LHCN-M2 (cell line): ENCODE results near the gene AXDND1. TPM values are rescaled to one million over a fixed set of nuclear protein-coding genes. Genes with fewer than 3 reads are reported as not detected.
A peak's percentile ranks its signal among the peaks of the same experiment; 100 is the strongest.
"Not testable (repeated sequence)": the region's sequence is repeated elsewhere in the genome, so short reads cannot be mapped to it uniquely, and the experiment has no call there.

Experiments
- DNase-seq: peaks from one replicate; pipeline ENCODE4 v3.0.0-alpha.2; 2012; ENCODE audit warnings: low read depth
- total RNA-seq: library from RNA; depleted of rRNA; stranded (reverse); fragments of >200 nt; gene quantifications from 2 replicates; pipeline ENCODE4 v1.2.3, GENCODE V29; 2014

The AXDND1 gene
- total RNA-seq, 1 experiment from 2014 or later, result 1.4 TPM

DNA sequence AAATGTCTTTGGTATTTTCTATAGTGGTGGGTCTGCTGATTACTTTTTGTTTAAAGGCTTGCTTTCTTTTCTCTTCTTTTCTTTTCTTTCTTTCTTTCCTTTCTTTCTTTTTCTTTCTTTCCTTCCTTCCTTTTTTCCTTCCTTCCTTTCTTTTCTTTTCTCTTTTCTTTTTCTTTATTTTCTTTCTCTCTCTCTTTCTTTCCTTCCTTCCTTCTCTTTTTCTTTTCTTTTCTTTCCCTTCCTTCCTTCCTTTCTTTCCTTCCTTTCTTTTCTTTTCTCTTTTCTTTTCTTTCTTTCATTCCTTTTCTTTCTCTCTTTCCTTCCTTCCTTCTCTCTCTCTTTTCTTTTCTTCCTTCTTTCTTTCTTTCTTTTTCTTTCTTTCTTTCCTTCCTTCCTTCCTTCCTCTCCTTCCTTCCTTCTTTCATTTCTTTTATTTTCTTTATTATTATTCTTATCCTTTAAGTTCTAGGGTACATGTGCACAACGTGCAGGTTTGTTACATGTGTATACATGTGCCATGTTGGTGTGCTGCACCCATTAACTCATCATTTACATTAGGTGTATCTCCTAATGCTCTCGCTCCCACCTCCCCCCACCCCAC, 93.9 kb downstream of the AXDND1 start:
- not testable (repeated sequence) for DNase-seq

DNA sequence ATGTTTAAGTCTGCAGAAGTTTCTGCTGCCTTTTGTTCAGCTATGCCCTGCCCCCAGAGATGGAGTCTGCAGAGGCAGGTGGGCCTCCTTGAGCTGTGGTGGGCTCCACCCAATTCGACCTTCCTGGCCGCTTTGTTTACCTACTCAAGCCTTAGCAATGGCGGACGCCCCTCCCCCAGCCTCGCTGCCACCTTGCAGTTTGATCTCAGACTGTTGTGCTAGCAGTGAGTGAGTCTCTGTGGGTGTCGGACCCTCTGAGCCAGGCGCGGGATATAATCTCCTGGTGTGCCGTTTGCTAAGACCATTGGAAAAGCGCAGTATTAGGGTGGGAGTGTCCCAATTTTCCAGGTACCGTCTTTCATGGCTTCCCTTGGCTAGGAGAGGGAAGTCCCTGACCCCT, 99.9 kb downstream of the AXDND1 start:
- DNase-seq, result not testable (repeated sequence)

DNA sequence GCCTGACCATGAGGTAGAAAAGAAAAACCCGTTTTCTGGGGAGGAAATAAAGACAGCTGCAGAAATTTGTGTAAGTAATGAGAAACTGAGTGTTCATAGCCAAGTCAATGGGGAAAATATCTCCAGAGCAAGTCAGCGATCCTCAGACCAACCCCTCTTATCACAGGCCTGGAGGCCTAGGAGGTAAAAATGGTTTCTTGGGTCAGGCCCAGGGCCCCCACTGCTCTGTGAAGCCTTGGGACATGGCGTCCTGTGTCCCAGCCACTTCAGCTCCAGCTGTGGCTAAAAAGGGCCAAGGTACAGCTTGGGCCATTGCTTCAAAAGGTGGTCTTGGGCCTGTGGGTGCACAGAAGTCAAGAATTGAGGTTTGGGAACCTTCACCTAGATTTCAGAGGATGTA, 108.9 kb downstream of the AXDND1 start:
- DNase-seq, result no peak

DNA sequence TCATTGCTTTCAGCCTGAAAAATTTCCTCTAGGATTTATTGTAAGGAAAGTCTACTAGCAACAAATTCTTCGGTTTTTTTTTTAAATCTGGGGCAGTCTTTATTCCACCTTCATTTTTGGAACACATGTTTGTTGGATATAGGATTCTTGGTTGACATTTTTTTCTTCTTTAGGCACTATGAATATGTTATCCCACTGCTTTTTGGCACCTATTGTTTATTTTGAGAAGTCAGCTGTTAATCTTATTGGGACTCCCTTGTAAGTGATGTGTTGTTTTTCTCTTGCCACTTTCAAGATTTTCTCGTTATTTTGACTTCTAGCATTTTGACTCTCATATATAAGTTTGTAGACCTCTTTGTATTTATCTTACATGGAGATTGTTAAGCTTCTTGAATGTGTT, 110.7 kb downstream of the AXDND1 start:
- DNase-seq, result no peak

DNA sequence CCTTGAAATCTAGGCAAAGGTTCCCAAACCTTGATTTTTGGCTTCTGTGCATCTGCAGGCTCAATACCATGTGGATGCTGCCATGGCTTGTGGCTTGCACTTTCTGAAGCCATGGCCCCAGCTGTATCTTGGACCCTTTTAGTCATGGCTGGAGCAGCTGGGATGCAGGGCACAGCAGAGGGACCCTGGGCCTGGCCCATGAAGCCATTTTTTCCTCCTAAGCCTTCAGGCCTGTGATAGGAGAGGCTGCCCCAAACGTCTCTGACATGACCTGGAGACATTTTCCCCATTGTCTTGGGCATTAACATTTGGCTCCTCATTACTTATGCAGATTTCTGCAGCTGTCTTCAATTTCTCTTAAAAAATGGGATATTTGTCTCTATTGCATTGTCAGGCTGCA, 112.6 kb downstream of the AXDND1 start:
- DNase-seq, result no peak

DNA sequence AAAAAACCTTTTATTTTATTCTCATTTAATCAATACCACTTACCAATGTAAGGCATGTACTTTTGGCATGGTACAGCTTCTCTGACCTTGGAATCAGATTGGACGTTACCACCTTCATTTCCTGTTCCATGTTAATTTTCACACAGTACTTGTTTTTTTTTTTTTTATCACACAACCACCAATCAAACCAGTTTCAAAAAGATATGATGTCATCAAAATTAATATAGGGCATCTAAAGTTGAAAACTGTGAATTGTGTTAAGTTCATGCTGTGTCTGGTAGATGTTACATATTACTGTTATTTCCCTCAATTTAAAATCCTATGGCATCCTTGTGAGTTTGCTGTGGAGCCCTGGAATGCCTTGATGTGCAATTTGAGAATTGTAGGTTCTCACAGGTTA, 124.8 kb downstream of the AXDND1 start:
- no peak for DNase-seq

DNA sequence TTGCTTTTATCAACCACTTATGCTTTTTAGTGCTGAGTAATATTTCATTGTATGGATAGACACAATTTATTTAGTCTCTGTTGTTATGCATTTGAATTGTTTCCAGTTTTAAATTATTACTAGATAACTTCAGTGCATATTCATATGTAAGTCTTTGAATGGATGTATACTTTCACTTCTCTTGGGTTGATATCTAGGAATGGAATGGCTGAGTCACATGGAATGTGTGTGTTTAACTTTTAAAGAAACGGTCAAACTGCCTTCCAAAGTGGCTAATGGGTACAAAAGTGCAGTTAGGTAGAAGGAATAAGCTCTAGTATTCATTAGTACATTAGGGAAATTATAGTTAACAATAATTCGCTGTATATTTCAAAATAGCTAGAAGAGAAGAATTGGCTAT, 127.6 kb downstream of the AXDND1 start:
- peak; percentile 6 for DNase-seq

DNA sequence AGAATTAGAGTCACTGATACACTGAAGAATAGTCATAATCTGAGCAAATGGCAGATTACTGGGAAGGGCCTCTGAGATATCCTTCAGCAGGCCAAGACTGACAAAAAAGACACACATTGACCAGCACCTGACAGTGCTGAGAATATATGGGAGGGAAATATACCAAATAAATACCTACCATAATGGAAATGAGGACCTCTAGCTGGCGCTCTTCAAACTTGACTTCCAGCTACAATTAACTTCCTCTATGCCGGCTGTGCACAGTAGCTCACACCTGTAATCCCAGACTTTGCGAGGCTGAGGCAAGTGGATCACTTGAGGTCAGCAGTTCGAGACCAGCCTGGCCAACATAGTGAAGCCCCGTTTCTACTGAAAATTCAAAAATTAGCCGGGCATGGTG, 140.4 kb downstream of the AXDND1 start:
- DNase-seq, result no peak

DNA sequence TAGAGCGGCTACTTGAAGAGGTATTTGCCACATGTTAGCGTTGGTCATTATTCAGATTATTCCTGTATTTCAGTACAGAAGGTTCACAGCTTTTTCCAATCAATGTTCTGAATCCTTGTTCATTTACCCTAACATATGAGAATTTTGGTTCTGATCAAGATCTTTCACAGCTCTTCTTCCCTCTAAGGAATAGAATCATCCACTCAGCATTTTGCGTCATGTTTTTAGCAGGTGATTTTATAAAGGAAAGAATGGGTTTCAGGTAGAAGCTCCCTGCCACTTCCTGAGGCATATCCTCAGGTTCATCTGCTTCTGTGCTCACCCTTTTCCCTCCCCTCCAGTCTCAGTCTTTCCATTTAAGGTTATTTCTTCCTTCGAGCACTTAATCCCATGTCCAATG, 143.6 kb downstream of the AXDND1 start:
- no peak for DNase-seq

DNA sequence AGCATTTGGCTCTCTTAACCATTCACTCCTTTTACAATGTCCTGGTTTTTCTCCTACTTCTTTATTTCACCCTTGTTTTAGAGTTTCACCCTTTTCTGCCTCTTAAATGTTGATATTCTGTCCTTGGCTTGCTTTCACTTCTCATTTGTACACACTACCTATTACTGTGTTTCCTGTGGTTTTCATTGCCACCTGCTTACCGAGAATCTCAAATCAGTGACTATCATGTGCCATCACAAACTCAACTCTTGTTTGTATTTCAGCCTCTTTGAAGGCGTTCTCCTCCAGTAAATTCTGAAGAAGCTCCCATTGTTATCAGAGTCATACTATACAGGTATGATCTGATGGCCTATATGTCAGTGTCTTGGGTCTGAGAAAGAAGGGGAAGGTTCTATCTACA, 144.3 kb downstream of the AXDND1 start:
- no peak for DNase-seq

DNA sequence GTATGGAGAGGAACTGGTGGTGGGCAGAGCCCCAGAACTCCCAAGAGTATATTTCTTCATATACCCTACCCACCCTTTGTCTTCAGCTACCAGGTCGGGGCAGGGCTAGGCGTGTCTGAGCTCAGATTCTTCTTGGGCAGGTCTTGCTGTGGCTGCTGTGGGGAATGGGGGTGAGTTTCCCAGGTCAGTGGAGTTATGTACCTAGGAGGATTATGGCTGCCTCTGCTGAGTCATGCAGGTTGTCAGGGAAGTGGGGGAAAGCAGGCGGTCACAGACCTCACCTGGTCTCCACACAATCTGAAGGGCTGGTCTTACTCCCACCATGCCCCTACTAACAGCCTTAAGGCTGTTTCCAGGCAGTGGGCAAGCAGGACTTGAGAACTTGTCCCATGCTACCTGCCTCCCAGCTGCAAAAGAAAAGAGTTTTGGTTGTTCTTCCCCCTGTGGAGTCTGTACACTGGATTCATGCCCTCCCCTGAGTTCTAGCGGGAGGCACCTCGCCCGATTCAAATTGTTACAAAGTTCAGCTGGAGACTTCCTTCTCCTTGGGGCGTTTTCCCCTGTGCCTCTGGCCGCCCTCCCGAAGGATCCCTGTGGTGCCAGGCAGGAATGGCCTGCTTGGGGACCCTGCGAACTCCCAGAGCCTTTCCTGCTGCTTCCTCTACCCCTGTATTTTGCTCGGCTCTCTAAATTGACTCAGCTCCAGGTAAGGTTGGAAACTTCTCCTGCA, 151.4 kb downstream of the AXDND1 start:
- DNase-seq, result no peak

DNA sequence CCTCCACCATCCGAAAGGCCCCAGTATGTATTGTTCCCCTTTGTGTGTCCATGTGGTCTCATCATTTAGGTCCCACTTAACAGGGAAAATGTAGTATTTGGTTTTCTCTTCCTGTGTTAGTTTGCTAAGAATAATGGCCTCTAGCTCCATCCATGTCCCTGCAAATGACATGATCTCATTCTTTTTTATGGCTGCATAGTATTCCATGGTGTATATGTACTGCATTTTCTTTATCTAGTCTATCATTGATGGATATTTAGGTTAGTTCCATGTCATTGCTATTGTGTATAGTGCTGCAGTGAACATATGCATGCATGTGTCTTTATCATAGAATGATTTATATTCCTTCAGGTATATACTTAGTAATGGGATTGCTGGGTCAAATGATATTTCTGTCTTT, 152.8 kb downstream of the AXDND1 start:
- not testable (repeated sequence) for DNase-seq

DNA sequence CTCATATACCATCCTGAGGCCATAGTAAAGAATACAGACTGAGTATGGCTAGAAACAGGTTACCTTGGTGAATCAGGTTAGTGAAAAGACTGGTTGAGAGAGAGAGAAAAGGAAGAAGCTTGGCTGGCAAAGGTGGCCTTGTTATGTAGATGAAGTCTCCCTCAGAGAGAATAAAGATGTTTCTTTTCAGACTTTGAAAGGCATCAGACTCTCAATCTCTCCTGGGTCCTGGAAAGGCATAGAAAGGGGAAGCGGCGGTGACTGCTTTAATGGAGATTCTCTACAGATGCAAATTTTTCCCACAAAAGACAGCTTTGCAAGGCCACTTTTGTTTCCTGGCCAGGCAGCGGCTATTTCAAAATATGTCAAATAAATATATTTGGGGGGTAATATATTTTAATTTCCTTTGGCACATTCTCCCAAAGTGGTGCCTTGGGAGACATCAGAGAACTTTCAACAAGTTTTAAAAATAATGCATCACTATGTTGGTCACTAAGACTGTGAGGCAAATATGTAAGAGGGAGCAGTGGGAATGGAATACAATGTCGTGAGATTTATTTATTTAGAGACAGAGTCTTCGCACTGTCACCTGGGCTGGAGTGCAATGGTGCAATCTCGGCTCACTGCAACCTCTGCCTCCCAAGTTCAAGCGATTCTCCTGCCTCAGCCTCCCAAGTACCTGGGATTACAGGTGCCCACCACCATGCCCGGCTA, 163.9 kb downstream of the AXDND1 start:
- no peak for DNase-seq

DNA sequence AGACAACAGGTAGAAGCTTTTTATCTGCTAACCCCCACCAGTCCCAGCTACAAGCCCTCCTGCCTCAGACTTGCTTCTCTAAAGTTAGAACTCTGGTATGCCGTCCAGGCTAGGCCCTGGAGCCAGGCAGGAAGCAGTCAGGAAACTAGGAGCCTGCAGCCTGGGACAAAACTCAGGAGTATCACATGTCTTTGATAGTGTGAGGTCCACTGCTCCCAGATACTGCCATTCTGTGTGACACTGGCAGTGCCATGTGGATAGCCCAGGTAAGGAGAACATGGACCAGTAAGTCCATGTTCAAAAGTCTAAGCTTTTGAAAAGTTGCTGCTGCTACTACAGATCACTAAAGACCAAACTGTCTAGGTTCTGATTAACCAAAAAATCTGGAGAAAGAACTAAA, 164.6 kb downstream of the AXDND1 start:
- DNase-seq, result no peak

DNA sequence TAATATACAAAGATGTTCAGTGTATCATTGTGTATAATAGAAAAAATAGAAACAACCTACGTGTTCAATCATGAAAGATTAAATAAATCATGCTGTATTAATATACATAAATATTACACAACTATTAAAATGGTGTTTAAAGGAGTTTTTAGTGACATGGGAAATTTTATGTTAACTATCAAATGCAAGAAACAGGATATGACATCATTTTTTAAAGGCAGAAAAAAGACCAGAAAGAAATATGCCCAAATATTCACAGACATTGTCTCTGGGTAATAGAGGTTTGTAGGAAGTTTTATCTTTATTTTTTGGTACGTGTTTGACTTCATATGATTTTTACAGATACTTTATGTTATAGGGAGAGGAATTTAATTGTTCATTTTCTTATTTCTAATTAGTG, 176.0 kb downstream of the AXDND1 start:
- no peak for DNase-seq

DNA sequence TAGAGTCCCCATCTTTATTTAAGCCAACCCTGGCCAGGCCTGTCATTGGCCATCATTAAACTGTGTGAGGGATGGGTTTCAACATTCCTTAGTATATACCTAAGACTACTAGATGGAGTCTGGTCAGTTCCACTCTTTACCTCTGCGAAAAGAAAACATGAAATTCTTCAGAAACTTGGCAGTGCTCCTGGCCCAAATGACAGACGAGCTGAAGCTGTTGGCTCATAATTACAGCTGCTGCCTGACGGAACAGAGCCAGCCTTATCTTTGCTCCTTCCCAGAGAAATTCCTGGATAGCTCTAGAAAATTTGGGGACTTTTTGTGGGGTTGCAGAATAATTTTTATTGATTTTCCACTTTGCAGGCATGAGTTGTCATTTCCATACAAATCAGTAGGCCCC, 179.6 kb downstream of the AXDND1 start:
- DNase-seq, result no peak

DNA sequence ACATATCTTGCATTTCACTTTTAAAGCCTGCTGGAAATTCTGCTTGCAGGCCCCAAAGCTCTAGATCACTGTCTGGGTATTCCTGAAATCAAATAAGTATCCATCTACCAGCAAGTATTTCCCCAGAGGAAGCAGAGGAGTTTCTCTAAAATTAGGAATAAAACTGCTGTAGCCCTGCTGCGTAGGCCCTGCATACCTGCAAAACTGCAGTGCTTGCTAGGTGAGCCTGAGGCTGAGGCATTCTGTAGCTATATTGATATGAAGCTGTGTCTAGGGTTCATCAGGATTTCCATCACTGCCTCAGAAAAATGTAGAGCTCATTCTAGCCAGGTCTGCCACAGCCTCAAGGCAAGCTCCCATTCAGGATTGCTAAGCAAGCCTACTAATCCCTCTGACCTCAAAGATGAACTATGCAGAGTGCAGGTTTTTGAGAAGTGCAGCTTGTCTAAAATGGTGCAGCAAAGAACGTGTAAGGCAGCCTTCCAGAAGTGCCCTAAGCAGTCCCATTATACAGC, 181.3 kb downstream of the AXDND1 start:
- DNase-seq, result no peak

DNA sequence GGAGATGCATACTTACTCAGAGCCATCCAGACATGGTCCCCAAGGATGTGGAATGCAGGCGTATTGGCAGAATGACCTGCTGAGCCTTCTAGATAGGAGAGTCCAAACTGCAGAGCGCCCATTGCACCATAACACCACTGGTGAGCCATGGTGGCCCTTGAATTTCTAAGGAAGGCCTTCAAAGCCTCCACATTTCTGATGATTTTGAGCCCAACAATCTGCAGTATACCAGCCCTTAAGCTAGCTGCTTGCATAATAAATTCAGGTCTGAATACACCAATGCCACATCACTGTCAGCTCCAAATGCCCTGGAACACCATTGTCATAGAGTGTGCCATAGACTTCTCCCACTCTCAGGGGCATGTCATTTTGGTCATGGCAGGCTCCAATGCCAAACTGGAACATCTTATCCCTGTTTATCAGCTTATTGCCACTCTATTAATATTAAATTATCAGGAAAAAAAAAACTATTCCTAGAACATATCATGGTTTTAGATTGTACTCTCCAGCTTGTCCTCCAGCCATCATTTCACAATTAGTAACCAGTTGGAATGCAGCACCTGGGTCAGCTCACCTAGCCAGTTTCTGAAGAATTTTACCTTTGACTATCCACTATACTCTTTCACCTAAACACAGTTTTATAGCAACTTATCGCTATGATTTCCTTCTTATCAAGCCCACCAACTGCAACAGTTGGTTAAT, 183.0 kb downstream of the AXDND1 start:
- DNase-seq, result no peak

DNA sequence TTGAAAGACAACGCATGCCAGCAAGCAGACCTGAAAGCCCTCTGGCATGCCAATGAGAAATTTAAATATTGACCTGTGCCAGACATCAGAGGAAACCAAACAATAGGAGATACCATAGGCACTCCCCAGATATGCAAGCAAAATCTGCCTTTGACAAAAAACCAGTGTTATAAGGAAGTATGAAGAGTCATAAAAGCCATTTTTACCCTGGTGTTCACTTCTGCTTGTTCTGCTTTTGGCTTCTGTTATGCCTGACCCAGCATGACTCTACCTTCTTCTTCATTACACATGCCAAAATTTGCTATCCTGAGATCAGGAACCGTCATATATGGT, 183.6 kb downstream of the AXDND1 start:
- DNase-seq, result no peak

DNA sequence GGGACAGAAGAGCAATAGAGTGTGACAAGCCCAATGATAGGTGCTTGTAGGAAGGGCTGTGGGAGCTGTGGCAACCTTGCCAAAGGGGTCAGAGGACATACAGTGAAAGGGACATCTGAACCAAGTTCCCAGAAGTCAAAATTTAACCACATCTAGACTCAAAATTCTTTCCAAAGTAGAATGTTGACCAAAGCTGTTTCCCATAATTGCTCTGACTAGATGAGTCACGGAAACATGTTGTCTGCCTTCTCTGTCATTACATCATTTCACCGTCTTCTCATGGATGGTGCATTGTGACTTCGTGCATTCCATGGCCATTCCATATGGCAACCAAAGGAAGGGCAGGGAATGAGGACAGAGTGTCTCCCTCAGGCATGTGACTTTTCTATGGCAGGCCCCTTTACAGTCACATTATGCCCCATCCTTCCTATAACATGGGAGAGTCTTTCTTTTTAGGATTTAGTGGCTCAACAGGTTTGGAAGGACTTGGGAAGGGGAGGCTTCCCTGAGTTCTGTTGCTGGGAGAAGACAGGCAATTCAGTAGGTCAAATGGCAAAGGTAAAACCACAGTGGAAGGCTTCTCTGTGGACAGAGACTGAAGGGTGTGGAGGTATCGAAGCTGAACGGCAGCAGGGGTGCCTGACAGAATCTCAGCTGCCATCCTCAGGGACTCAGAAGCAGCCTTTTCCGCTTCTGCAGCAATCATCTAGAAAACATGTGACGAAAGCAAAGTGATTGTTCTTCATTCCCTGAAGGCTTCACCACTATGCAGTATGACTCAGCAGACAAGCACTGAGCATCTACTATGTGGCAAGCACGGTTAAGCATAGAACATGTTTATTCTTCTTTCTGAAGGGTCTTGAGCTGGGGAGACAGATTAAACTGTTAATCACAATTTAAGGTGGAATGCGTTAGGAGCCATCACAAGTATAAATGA, 185.2 kb downstream of the AXDND1 start:
- DNase-seq, result peak; percentile 74

DNA sequence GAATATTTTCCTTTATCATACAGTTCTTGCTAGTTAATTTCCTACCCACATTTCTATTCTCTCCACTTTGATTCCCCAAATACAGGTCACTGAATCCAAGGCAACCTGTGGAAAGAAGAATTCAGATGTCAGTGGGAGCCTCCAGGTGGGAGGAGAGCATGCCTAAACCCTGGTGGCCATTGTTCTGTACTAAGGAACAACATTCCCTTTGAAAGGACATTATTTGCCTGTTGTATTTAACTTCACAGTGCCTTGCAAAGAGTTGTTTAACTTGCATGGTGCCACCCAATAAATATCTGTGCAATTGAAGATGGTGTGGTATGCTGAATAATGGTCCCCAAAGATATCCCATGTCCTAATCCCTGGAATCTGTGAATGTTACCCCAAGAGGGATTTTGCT, 188.7 kb downstream of the AXDND1 start:
- no peak for DNase-seq
